ENCODE data around the gene TFIP11. TPM values are rescaled to one million over a fixed set of nuclear protein-coding genes. Genes with fewer than 3 reads are reported as not detected.

The TFIP11 gene
- total RNA-seq, 1 donor from 2014 or later = 11.6 TPM

DNA sequence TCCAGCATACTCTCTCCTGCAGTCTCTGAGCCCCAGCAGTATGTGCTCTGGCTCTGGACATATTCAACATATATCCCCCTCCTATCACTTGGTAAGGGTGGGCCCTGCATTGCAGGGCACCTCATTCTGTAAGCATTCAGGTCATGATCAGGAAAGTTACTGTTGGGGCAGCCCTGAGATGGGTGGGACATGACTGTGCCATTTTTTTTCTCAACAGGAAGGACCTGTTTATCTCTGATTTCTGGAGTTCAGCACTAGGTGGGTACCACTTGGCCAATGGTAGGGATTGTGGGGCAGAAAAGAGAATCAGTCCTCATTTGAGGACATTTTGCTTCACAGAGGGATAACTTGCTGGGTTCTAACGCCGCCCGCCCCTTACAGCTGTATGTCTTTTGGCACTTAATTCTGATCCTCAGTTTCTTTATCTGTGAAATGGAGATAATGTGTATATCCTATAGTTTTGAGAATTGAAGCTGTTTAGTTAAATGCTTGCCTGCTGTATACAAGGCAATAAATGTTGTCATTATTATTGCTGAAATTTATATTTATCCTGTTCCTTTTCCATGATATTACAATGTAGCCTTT lies 26.4 kb downstream of the TFIP11 start:
- H3K4me3 ChIP-seq = no peak overlapping the region
- no peak for DNase-seq (ENCODE audit: low spot score in 2 of 2)
- peaks cover 18 to 35% of the 10 kb centered on the region in 2 donors for H3K36me3 ChIP-seq
- H3K27ac ChIP-seq = no peak overlapping the region
- H3K9me3 ChIP-seq = no peaks in the 10 kb centered on the region
- no peak for TF ChIP-seq CTCF (IDR thresholded peaks at IDR 0.05)
- no peaks in the 10 kb centered on the region for H3K27me3 ChIP-seq
- H3K4me1 ChIP-seq = peaks cover 6 to 16% of the 10 kb centered on the region in 2 donors
- intact Hi-C loops (cut with DNase I) = no loop called here

DNA sequence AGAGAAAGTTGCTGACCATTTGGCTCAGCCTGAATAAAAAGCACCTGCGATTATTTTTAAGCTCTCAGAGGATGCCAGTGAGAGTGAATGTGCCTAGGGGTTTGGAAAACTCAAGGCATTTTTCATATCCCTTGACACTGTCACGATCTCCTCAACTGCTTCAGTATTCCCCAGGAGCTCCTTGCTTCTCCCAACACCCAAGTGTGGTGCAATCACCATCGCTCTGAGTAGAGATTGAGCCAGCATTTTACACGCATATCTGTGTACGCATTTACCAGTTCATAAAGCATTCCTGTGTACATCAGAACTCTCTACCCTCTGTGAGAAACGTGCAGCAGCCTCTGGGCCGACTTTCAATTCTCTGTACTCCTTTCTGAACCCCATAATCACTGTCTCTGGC lies 27.3 kb downstream of the TFIP11 start:
- peak overlapping the region; percentile 95 to 96 for H3K27ac ChIP-seq
- H3K36me3 ChIP-seq = peaks cover 15 to 28% of the 10 kb centered on the region in 2 donors
- no peaks in the 10 kb centered on the region for H3K9me3 ChIP-seq
- peak overlapping the region in 1 of 2 donors; percentile 99 for H3K4me3 ChIP-seq
- H3K27me3 ChIP-seq = no peaks in the 10 kb centered on the region
- no peak for TF ChIP-seq CTCF (IDR thresholded peaks at IDR 0.05)
- peaks cover 6 to 16% of the 10 kb centered on the region in 2 donors for H3K4me1 ChIP-seq
- intact Hi-C loops (cut with DNase I) = no loop called here
- DNase-seq (ENCODE audit: low spot score in 2 of 2) = no peak

DNA sequence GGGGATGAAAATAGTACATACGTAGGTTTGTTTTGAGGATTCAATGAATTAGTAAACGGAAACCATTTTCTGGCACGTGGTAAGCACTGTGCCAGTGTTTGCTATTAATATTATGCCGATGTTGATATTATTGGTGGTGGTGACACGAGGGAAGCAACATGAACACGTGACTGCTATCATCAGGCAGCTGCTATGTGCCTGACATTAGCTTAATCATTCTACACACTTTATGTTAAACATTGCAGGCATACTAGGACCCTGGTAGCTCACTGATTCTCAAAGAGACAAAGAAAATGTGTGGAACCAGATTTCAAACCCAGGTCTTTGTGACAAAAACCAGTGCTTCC lies 27.9 kb downstream of the TFIP11 start:
- no peak for DNase-seq (ENCODE audit: low spot score in 2 of 2)
- Histone ChIP-seq H3K36me3 (peaks cover 12 to 22% of the 10 kb centered on the region in 2 donors), H3K4me3 (peak overlapping the region; percentile 90 to 99), H3K4me1 (peaks cover 6 to 16% of the 10 kb centered on the region in 2 donors), H3K27me3 (no peaks in the 10 kb centered on the region), H3K9me3 (no peaks in the 10 kb centered on the region), H3K27ac (peak overlapping the region; percentile 95 to 96)
- intact Hi-C loops (cut with DNase I) = no loop called here
- TF ChIP-seq CTCF (IDR thresholded peaks at IDR 0.05) = no peak

- Histone ChIP-seq H3K36me3 (peaks cover 7 to 17% of the 10 kb centered on the region in 2 donors), H3K9me3 (no peaks in the 10 kb centered on the region), H3K27ac (peak within 1 kb of the TSS; percentile 95 to 96), H3K4me3 (peak within 1 kb of the TSS; percentile 90 to 99), H3K4me1 (peaks cover 6 to 16% of the 10 kb centered on the region in 2 donors), H3K27me3 (no peaks in the 10 kb centered on the region)
- intact Hi-C loops (cut with DNase I) = loop anchor here (1.0 kb wide), 2 partner anchors 29 to 107 kb away; partner anchors contain the start of genes TFIP11 and TPST2
- no peak for TF ChIP-seq CTCF (IDR thresholded peaks at IDR 0.05)
- DNase-seq (ENCODE audit: low spot score in 2 of 2) = peak; percentile 45 to 94
These were observed 28.6 kb downstream of the TFIP11 start, which contains the start of the genes HPS4 and SRRD for GRCh38 chr22:26483439-26484359. Gene HPS4, minus strand, starts transcription at chr22:26483783. Its CDS starts 2,021 bp downstream, at chr22:26481762. Gene SRRD, plus strand, starts transcription at chr22:26483877. Its CDS starts 14 bp downstream, at chr22:26483891.

DNA sequence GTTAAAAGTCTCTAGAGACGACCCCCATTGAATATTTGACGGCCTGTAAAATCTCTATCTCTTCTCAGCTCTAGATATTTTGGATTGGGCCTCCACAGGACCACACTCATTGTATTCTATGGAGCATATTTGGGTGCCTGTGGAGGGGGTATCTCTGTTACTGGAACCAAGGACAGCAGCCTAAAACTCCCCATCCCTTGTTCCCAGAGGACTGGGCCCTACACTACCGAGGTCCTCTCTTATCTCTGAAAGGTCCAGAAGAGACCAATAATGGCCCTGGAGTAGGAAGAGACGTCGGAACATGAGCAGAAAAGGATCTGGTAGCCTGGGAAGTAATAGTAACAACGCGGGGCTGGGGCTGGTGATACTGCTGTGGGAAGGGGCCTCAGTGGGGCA lies 29.2 kb downstream of the TFIP11 start:
- H3K27me3 ChIP-seq = no peaks in the 10 kb centered on the region
- intact Hi-C loops (cut with DNase I) = loop anchor here (1.0 kb wide), 2 partner anchors 29 to 107 kb away; partner anchors contain the start of genes TFIP11 and TPST2
- H3K27ac ChIP-seq = peak overlapping the region; percentile 95 to 96
- peak overlapping the region; percentile 90 to 99 for H3K4me3 ChIP-seq
- no peak for DNase-seq (ENCODE audit: low spot score in 2 of 2)
- peaks cover 6 to 16% of the 10 kb centered on the region in 2 donors for H3K4me1 ChIP-seq
- no peak for TF ChIP-seq CTCF (IDR thresholded peaks at IDR 0.05)
- H3K9me3 ChIP-seq = no peaks in the 10 kb centered on the region
- H3K36me3 ChIP-seq = peaks cover under 1 to 11% of the 10 kb centered on the region in 2 donors
